GM19372 (cell line): ENCODE results near the gene C12orf50.
"Not testable (repeated sequence)": the region's sequence is repeated elsewhere in the genome, so short reads cannot be mapped to it uniquely, and the experiment has no call there.

Experiments
- ATAC-seq: cut with Tn5 transposase; IDR thresholded peaks from one replicate; pipeline ENCODE4 v1.9.1; 2021; ENCODE audit warnings: mild to moderate bottlenecking, low read depth, moderate library complexity; ENCODE audit not compliant: unreplicated experiment

The C12orf50 gene

GRCh38 chr12:88029093-88029665, at the start of gene C12orf50:
Gene C12orf50, minus strand, starts transcription at chr12:88029401. Its CDS starts 2,439 bp downstream, at chr12:88026962.
- no peak for ATAC-seq

GRCh38 chr12:88067301-88067700, 38.1 kb upstream of the C12orf50 start:
- no peak for ATAC-seq

GRCh38 chr12:88063375-88063774, 34.2 kb upstream of the C12orf50 start:
- ATAC-seq = peak; percentile 89

- peak; percentile 57 for ATAC-seq
These were observed 33.3 kb upstream of the C12orf50 start for GRCh38 chr12:88062474-88062873.

GRCh38 chr12:88058719-88059077, 29.5 kb upstream of the C12orf50 start:
- ATAC-seq = no peak

GRCh38 chr12:88057994-88058718, 29.0 kb upstream of the C12orf50 start:
- no peak for ATAC-seq

GRCh38 chr12:88056571-88056970, 27.4 kb upstream of the C12orf50 start:
- ATAC-seq = no peak

- ATAC-seq = peak; percentile 63
These were observed 23.5 kb upstream of the C12orf50 start for GRCh38 chr12:88052686-88053085.

GRCh38 chr12:88044035-88044434, 14.8 kb upstream of the C12orf50 start:
- ATAC-seq = no peak

GRCh38 chr12:88037770-88038169, 8.6 kb upstream of the C12orf50 start:
- ATAC-seq = no peak

- ATAC-seq = no peak
These were observed 7.3 kb upstream of the C12orf50 start for GRCh38 chr12:88036353-88036965.

- peak; percentile 19 for ATAC-seq
These were observed 6.7 kb upstream of the C12orf50 start for GRCh38 chr12:88035907-88036289.

- peak; percentile 99 for ATAC-seq
These were observed 6.2 kb upstream of the C12orf50 start for GRCh38 chr12:88035271-88035906.

GRCh38 chr12:88031161-88031560, 2.0 kb upstream of the C12orf50 start:
- not testable (repeated sequence) for ATAC-seq

- ATAC-seq = no peak
These were observed 3.0 kb downstream of the C12orf50 start for GRCh38 chr12:88026196-88026595.

- ATAC-seq = no peak
These were observed 11.2 kb downstream of the C12orf50 start for GRCh38 chr12:88017964-88018363.

GRCh38 chr12:88015825-88016224, 13.4 kb downstream of the C12orf50 start:
- no peak for ATAC-seq

- no peak for ATAC-seq
These were observed 17.4 kb downstream of the C12orf50 start for GRCh38 chr12:88011755-88012154.

GRCh38 chr12:88006351-88006750, 22.9 kb downstream of the C12orf50 start:
- no peak for ATAC-seq

- ATAC-seq = no peak
These were observed 27.9 kb downstream of the C12orf50 start for GRCh38 chr12:88001327-88001726.

GRCh38 chr12:87995581-87996178, 33.5 kb downstream of the C12orf50 start:
- ATAC-seq = peak; percentile 84
